Astrocyte (in vitro differentiated cells and primary cell): ENCODE measurements around the gene ATP1B2. TPM values are rescaled to one million over a fixed set of nuclear protein-coding genes. Genes with fewer than 3 reads are reported as not detected.
A peak's percentile ranks its signal among the peaks of the same experiment; 100 is the strongest.

ENCODE experiments used
- DNase-seq: peaks from one replicate; pipeline ENCODE4 v3.0.0-alpha.2; 2010; ENCODE audit warnings: low read depth
- FAIRE-seq: peaks from 2 replicates; lab custom pipeline; 2011; peaks lifted over from hg19 to GRCh38; lab: Jason Lieb, UNC
- H2AFZ ChIP-seq: 2 replicates; pipeline ENCODE4 v1.6.0; 2012; ENCODE audit warnings: low read depth, low read length, inconsistent platforms
- H3K27ac ChIP-seq: 2 replicates; pipeline ENCODE4 v1.5.1; 2011; ENCODE audit warnings: low read depth, low read length, inconsistent platforms
- H3K27me3 ChIP-seq: 2 replicates; pipeline ENCODE4 v1.6.0; 2011; ENCODE audit warnings: low read length, inconsistent platforms; ENCODE audit not compliant: insufficient read depth
- H3K36me3 ChIP-seq: 2 replicates; pipeline ENCODE4 v1.5.1; 2011; ENCODE audit warnings: low read length, inconsistent platforms; ENCODE audit not compliant: insufficient read depth
- H3K4me1 ChIP-seq: 2 replicates; pipeline ENCODE4 v1.5.1; 2011; ENCODE audit warnings: low read length, inconsistent platforms; ENCODE audit not compliant: insufficient read depth
- H3K4me2 ChIP-seq: 2 replicates; pipeline ENCODE4 v1.6.0; 2012; ENCODE audit warnings: low read length, inconsistent platforms
- H3K4me3 ChIP-seq: 2 replicates; pipeline ENCODE4 v1.5.1; 2011; ENCODE audit warnings: low read depth, mild to moderate bottlenecking, low read length, inconsistent platforms; ENCODE audit not compliant: insufficient read depth
- H3K79me2 ChIP-seq: 2 replicates; pipeline ENCODE4 v1.6.0; 2012; ENCODE audit warnings: mild to moderate bottlenecking, low read length, inconsistent platforms; ENCODE audit not compliant: insufficient read depth
- H3K9ac ChIP-seq: 2 replicates; pipeline ENCODE4 v1.6.0; 2012; ENCODE audit warnings: mild to moderate bottlenecking, low read length, inconsistent platforms
- H3K9me3 ChIP-seq: 2 replicates; pipeline ENCODE4 v1.5.1; 2012; ENCODE audit warnings: low read depth, mild to moderate bottlenecking, low read length, inconsistent platforms; ENCODE audit not compliant: insufficient read depth
- H4K20me1 ChIP-seq: 2 replicates; pipeline ENCODE4 v1.6.0; 2012; ENCODE audit warnings: low read length, inconsistent platforms; ENCODE audit not compliant: insufficient read depth
- H3K27ac Mint-ChIP-seq: one replicate; pipeline ENCODE4 v1.8.0; 2021; ENCODE audit warnings: mild to moderate bottlenecking, mixed read lengths; ENCODE audit not compliant: unreplicated experiment
- H3K27me3 Mint-ChIP-seq: one replicate; pipeline ENCODE4 v1.8.0; 2021; ENCODE audit warnings: low read depth, mixed read lengths; ENCODE audit not compliant: unreplicated experiment
- H3K36me3 Mint-ChIP-seq: one replicate; pipeline ENCODE4 v1.8.0; 2021; ENCODE audit warnings: low read depth, mixed read lengths; ENCODE audit not compliant: unreplicated experiment
- H3K4me1 Mint-ChIP-seq: one replicate; pipeline ENCODE4 v1.8.0; 2021; ENCODE audit warnings: low read depth, mixed read lengths; ENCODE audit not compliant: unreplicated experiment
- H3K4me3 Mint-ChIP-seq: one replicate; pipeline ENCODE4 v1.8.0; 2021; ENCODE audit warnings: mild to moderate bottlenecking, moderate library complexity, mixed read lengths; ENCODE audit not compliant: unreplicated experiment
- H3K9me3 Mint-ChIP-seq: one replicate; pipeline ENCODE4 v1.8.0; 2021; ENCODE audit warnings: mild to moderate bottlenecking, mixed read lengths; ENCODE audit not compliant: unreplicated experiment
- EZH2 ChIP-seq: IDR thresholded peaks from 2 replicates; pipeline ENCODE4 v1.6.1; 2012; ENCODE audit warnings: mild to moderate bottlenecking, low read length, inconsistent platforms; ENCODE audit not compliant: insufficient read depth
- total RNA-seq: library from RNA; stranded (reverse); gene quantifications from 2 replicates; pipeline ENCODE4 v1.2.1, GENCODE V29; 2021
- TF ChIP-seq, protein P1 (sequence below): IDR thresholded peaks from 2 replicates; pipeline ENCODE4 v1.5.1; 2011; ENCODE audit warnings: low read depth, mild to moderate bottlenecking, inconsistent platforms, low read length, moderate library complexity; ENCODE audit not compliant: insufficient read depth

Gene ATP1B2
- total RNA-seq, 1 donor from 2014 or later = 0.89 TPM

GRCh38 chr17:7705269-7706255 lies 54.8 kb downstream of the ATP1B2 start:
- Histone ChIP-seq H2AFZ (no peak overlapping the region), H3K4me1 (peaks cover 16% of the 10 kb centered on the region), H4K20me1 (peaks cover 4% of the 10 kb centered on the region), H3K27ac (no peak overlapping the region), H3K9me3 (no peaks in the 10 kb centered on the region), H3K36me3 (no peaks in the 10 kb centered on the region), H3K4me2 (peak overlapping the region; percentile 86), H3K4me3 (peak overlapping the region; percentile 47), H3K27me3 (peaks cover 25% of the 10 kb centered on the region), H3K9ac (peak overlapping the region; percentile 23), H3K79me2 (no peaks in the 10 kb centered on the region)
- Mint-ChIP-seq H3K9me3 (peaks cover 2% of the 10 kb centered on the region), H3K27me3 (peaks cover 12% of the 10 kb centered on the region), H3K27ac (peak overlapping the region; percentile 44), H3K4me3 (peak overlapping the region; percentile 81), H3K4me1 (peaks cover 11% of the 10 kb centered on the region), H3K36me3 (peaks cover 2% of the 10 kb centered on the region)
- no peak for DNase-seq
- no peak for FAIRE-seq
- TF ChIP-seq, protein P1, sequence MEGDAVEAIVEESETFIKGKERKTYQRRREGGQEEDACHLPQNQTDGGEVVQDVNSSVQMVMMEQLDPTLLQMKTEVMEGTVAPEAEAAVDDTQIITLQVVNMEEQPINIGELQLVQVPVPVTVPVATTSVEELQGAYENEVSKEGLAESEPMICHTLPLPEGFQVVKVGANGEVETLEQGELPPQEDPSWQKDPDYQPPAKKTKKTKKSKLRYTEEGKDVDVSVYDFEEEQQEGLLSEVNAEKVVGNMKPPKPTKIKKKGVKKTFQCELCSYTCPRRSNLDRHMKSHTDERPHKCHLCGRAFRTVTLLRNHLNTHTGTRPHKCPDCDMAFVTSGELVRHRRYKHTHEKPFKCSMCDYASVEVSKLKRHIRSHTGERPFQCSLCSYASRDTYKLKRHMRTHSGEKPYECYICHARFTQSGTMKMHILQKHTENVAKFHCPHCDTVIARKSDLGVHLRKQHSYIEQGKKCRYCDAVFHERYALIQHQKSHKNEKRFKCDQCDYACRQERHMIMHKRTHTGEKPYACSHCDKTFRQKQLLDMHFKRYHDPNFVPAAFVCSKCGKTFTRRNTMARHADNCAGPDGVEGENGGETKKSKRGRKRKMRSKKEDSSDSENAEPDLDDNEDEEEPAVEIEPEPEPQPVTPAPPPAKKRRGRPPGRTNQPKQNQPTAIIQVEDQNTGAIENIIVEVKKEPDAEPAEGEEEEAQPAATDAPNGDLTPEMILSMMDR = no peak
- peak; percentile 35 for TF ChIP-seq EZH2

DNA sequence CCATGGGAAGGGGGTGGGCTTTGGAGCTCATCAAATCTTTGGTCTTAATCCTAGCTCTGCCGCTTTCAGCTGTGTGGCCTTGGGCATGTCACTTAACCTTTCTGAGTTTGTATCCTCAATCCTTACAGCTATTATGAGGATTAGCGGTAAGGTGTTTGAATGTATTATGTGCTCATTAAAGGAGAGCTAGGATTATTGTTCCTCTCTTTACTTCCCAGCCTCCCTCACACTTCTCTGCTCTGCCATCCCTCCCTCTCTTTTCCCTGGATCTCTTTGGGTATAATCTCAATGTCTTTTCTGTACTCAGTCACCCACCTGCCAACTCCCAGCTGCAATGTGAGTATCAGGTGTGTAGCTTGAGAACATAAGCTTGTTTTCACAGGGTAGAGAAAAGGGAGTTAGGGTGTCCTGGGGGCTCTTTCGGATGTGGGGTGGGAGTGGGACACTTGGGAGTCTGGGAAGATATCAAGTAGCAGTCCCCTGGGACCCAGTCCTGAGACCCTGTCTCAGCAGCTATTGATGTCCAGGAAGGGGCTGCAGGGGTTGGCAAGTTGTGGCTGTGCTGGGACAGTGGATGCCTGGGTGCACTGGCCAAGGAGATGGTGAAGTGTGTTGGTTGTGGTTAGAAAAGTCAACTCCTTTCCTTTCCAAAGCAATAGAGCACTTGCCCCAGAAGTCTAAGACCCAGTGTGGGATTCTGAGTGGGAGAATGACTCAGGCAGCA lies 56.1 kb downstream of the ATP1B2 start:
- TF ChIP-seq, protein P1 = no peak
- no peak for TF ChIP-seq EZH2
- H4K20me1 ChIP-seq = peaks cover 4% of the 10 kb centered on the region
- no peak overlapping the region for H3K4me2 ChIP-seq
- H3K4me1 ChIP-seq = peaks cover 16% of the 10 kb centered on the region
- Mint-ChIP-seq H3K36me3 (peaks cover 5% of the 10 kb centered on the region), H3K9me3 (peaks cover 2% of the 10 kb centered on the region), H3K27ac (no peak overlapping the region), H3K4me3 (no peak overlapping the region), H3K4me1 (peaks cover 11% of the 10 kb centered on the region), H3K27me3 (peaks cover 15% of the 10 kb centered on the region)
- peaks cover 25% of the 10 kb centered on the region for H3K27me3 ChIP-seq
- H3K4me3 ChIP-seq = no peak overlapping the region
- H3K9me3 ChIP-seq = no peaks in the 10 kb centered on the region
- DNase-seq = no peak
- no peak for FAIRE-seq
- no peak overlapping the region for H3K9ac ChIP-seq
- H3K27ac ChIP-seq = no peak overlapping the region
- no peaks in the 10 kb centered on the region for H3K36me3 ChIP-seq
- no peaks in the 10 kb centered on the region for H3K79me2 ChIP-seq
- H2AFZ ChIP-seq = no peak overlapping the region

Other genes starting within 250 kb of the ATP1B2 start
- 45.7 and 52.9 TPM in 2 replicates for gene TMEM256, start 246.8 kb upstream of the ATP1B2 start, total RNA-seq
- gene NLGN2, start 243.1 kb upstream of the ATP1B2 start, total RNA-seq = 77.3 and 80.7 TPM in 2 replicates
- gene SPEM1, start 230.6 kb upstream of the ATP1B2 start, total RNA-seq = 0.23 TPM in 1 of 2 replicates, not detected in the other
- 0.14 and 0.17 TPM in 2 replicates for gene SPEM2, start 225.3 kb upstream of the ATP1B2 start, total RNA-seq
- gene SPEM3, start 222.1 kb upstream of the ATP1B2 start, total RNA-seq = 0.07 TPM in 1 of 2 replicates, not detected in the other
- gene TMEM102, start 215.5 kb upstream of the ATP1B2 start, total RNA-seq = 10.7 and 11.8 TPM in 2 replicates
- gene FGF11, start 211.4 kb upstream of the ATP1B2 start, total RNA-seq = 22.4 and 30.7 TPM in 2 replicates
- 9.7 and 11.7 TPM in 2 replicates for gene CHRNB1, start 205.9 kb upstream of the ATP1B2 start, total RNA-seq
- 31.0 and 31.2 TPM in 2 replicates for gene ZBTB4, start 171.3 kb upstream of the ATP1B2 start, total RNA-seq
- gene SLC35G6, start 169.5 kb upstream of the ATP1B2 start, total RNA-seq = not detected in 2 replicates
- 143 and 151 TPM in 2 replicates for gene POLR2A, start 166.6 kb upstream of the ATP1B2 start, total RNA-seq
- gene TNFSF12, start 101.9 kb upstream of the ATP1B2 start, total RNA-seq = 2.4 and 3.4 TPM in 2 replicates
- 0.43 and 0.93 TPM in 2 replicates for gene TNFSF13, start 92.2 kb upstream of the ATP1B2 start, total RNA-seq
- 51.4 and 58.7 TPM in 2 replicates for gene SENP3, start 89.0 kb upstream of the ATP1B2 start, total RNA-seq
- gene CD68, start 71.3 kb upstream of the ATP1B2 start, total RNA-seq = 4.4 and 6.2 TPM in 2 replicates
- 44.6 and 51.2 TPM in 2 replicates for gene MPDU1, start 67.1 kb upstream of the ATP1B2 start, total RNA-seq
- 1.7 and 4.0 TPM in 2 replicates for gene SOX15, start 60.8 kb upstream of the ATP1B2 start, total RNA-seq
- gene FXR2, start 36.0 kb upstream of the ATP1B2 start, total RNA-seq = 54.3 and 60.2 TPM in 2 replicates
- gene SAT2, start 23.1 kb upstream of the ATP1B2 start, total RNA-seq = 47.2 and 49.8 TPM in 2 replicates
- gene SHBG, start 20.8 kb upstream of the ATP1B2 start, total RNA-seq = 0.79 and 1.4 TPM in 2 replicates
- gene TP53, start 36.6 kb downstream of the ATP1B2 start, total RNA-seq = 94.4 and 100 TPM in 2 replicates
- 14.2 and 15.1 TPM in 2 replicates for gene WRAP53, start 37.6 kb downstream of the ATP1B2 start, total RNA-seq
- 7.0 and 7.6 TPM in 2 replicates for gene EFNB3, start 54.3 kb downstream of the ATP1B2 start, total RNA-seq
- 0.11 and 0.34 TPM in 2 replicates for gene DNAH2, start 66.8 kb downstream of the ATP1B2 start, total RNA-seq
- gene KDM6B, start 183.3 kb downstream of the ATP1B2 start, total RNA-seq = 50.4 and 54.1 TPM in 2 replicates
- gene TMEM88, start 204.1 kb downstream of the ATP1B2 start, total RNA-seq = 25.3 and 33.7 TPM in 2 replicates
- gene NAA38, start 206.6 kb downstream of the ATP1B2 start, total RNA-seq = 56.2 and 60.2 TPM in 2 replicates
- gene CYB5D1, start 207.1 kb downstream of the ATP1B2 start, total RNA-seq = 19.5 and 21.1 TPM in 2 replicates
- gene CHD3, start 237.9 kb downstream of the ATP1B2 start, total RNA-seq = 109 and 111 TPM in 2 replicates